HG03108 (cell line): Measurements from ENCODE around the gene APH1A.
A peak's percentile ranks its signal among the peaks of the same experiment; 100 is the strongest.
"Not testable (repeated sequence)": the region's sequence is repeated elsewhere in the genome, so short reads cannot be mapped to it uniquely, and the experiment has no call there.

ENCODE experiments used
- ATAC-seq: cut with Tn5 transposase; IDR thresholded peaks from one replicate; pipeline ENCODE4 v1.9.1; 2021; ENCODE audit warnings: moderate library complexity; ENCODE audit not compliant: unreplicated experiment

APH1A gene

DNA sequence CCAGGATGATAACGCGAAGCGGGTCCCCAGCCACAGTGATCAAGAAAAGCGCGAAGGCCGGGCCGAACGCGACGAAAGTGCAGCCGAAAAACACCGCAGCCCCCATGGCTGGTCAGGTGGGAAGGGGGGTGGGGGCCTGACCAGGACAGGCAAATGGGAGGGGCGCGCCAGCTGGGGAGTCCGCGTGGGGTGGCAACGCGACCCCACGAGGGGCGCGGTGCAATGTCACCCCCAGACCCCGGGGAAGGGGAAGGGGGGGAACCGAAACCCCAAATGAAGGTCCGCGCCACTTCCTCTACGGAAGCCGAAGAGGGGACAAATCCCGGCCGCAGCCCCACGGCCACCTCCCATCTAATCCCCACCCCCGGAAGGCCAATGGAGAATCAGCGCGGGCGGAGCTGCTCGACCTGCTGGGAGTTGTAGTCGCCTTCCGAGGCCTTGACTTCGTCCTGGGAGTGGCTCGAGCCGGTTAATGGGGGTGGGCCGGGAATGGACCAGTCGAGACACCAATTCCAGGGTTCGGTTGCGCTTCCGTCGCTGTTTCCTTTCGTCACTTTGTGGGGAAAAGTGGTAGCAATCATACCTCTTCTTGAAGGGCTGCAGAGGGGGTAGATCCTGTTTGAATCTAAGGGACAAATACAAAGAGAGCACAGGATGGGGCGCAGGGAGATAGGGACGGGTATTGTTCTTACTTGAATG lies at the start of gene APH1A:
Gene APH1A, minus strand, starts transcription at position 312 of the 699 bp plus-strand sequence. Its CDS starts 206 bp downstream, at position 106.
- ATAC-seq, result peak; percentile 94

DNA sequence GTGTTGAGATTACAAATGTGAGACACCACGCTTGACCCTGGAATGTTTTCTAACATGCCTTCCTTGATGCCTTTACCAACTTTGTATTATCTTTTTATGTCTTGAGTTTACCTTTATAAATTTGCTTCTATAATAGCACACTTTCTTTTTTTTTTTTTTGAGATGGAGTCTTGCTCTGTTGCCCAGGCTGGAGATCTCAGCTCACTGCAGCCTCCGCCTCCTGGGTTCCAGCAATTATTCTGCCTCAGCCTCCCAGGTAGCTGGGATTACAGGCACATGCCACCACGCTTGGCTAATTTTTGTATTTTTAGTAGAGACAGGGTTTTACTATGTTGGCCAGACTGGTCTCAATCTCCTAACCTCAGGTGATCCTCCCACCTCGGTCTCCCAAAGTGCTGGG lies 45.9 kb upstream of the APH1A start:
- ATAC-seq, result not testable (repeated sequence)

DNA sequence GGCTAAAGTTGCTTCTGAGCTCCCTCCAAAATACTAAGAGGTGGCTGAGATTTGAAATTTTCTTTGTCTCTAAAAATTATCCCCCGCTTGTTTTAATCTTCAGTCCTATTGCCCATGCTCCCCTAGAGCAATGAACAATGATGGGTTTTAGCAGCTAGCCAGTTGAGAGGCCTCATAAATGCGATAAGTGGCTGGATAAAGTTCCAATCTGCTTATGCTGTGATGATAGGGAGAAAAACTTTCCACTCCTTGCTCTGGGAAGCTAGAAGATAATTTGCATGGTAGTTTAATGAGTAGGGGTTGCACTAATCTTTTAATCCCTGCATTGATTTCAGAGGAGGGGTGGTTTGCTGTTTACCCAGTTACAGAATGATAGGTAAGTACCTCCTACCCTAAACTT lies 42.9 kb upstream of the APH1A start:
- no peak for ATAC-seq

DNA sequence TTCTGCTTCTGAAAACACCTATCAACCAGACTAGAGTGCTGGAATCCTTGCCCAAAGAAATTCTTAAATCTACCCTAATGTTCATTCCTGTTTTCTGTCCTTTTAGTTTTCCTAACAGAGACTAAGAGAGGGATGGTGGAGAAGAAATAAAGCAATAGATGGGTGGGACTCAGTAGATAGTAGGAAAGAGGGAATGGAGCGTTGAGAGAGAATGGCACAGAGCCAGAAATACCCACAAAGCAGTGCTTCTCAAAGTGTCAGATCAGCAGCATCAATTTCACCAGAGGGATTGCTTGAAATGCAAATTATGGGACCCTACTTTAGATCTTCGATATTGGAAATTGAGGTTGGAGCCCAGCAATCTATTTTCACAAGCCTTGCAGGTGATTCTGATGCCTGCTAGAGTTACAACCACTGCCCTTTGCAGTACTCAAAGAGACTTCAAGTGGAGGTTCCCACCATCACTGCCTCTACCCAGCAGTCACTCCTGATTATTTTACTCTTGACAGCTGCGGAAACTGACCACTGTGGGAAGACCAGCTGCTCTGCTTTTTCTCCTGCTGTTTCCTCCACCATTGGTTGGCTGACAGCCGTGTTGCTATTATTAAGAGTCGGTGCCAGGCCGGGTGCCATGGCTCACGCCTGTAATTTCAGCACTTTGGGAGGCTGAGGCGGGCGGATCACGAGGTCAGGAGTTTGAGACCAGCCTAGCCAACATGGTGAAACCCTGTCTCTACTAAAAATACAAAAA lies 41.1 kb upstream of the APH1A start:
- no peak for ATAC-seq

DNA sequence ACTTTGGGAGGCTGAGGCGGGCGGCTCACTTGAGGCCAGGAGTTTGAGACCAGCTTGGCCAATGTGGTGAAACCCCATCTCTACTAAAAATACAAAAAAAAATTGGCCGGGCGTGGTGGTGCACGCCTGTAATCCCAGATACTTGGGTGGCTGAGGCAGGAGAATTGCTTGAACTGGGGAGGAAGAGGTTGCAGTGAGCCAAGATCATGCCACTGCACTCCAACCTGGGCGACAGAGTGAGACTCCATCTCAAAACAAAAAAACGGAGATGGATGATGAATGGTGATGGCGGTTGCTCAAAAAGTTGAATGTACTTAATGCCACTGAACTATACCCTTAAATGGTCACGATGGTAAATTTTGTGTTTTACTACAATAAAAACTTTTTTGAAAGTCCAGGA lies 39.8 kb upstream of the APH1A start:
- ATAC-seq, result not testable (repeated sequence)

DNA sequence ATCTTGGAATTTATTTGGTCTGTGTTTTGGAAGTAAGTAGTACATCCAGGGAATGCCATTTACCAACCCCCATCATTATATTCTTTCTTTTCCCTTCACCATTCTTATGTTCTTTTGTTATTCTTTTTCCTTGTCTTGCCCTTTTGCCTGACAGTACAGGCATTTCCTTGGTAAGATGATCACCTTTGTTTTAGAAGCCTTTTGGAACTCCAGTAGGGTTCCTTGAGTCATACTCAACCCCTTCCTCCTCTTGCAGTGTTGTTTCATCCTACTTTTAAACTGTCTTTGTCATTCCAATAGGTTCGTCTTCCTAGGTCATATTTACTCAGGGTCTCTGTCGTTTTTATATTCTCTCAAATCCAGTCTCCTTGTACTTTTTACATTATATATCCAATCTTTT lies 34.1 kb upstream of the APH1A start:
- ATAC-seq, result no peak

DNA sequence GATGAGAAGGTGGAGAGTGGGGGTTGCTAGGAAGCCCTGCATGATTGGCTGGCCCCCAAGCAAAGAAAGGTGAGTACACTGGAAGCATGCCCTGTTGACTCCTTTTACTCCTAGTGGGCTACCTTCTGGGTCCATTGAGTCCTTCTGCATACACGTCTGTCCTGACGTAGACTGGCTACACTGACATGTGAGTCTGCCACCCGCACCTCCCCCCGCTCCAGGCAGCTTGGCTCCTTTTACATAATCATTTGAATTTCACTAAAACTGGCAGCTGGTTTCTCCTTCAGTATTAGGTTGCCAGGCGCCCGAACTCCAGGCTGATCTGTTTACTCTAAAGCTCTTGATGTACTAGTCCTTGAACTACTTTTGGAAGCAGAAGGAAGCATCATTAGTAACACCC lies 33.5 kb upstream of the APH1A start:
- ATAC-seq, result no peak

DNA sequence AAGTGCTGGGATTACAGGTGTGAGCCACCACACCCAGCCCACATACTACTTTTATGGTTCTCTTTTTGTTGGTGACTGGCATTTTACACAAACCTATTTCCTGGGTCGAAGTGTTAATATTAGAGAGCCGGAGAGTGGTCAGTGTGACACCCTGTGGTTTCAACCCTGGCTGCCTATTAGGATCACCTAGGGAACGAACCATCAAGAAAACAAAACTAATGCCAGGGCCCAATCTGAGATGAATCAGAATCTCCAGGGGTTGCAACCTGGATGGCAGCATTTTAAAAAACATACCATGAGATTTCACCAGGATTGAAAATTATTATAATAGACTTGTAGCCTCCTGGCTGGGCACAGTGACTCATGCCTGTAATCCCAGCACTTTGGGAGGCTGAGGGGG lies 30.9 kb upstream of the APH1A start:
- ATAC-seq, result no peak

DNA sequence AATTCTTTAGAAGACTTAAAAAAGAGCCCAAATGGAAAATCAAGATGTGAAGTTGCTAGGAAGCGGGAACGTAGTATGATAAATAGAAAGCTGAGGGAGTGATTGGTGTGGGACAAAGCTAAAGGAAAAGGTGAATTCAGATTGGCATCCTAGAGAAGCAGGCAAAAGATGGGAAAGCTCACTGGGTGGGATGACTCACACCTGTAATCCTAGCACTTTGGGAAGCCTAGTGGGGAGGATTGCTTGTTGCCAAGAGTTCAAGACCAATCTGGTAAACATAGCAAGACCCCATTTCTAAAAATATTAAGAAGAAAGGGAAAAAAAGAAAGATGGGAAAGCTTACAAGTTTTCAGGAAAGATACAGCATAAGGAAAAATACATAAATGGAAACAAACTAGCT lies 26.7 kb upstream of the APH1A start:
- no peak for ATAC-seq

DNA sequence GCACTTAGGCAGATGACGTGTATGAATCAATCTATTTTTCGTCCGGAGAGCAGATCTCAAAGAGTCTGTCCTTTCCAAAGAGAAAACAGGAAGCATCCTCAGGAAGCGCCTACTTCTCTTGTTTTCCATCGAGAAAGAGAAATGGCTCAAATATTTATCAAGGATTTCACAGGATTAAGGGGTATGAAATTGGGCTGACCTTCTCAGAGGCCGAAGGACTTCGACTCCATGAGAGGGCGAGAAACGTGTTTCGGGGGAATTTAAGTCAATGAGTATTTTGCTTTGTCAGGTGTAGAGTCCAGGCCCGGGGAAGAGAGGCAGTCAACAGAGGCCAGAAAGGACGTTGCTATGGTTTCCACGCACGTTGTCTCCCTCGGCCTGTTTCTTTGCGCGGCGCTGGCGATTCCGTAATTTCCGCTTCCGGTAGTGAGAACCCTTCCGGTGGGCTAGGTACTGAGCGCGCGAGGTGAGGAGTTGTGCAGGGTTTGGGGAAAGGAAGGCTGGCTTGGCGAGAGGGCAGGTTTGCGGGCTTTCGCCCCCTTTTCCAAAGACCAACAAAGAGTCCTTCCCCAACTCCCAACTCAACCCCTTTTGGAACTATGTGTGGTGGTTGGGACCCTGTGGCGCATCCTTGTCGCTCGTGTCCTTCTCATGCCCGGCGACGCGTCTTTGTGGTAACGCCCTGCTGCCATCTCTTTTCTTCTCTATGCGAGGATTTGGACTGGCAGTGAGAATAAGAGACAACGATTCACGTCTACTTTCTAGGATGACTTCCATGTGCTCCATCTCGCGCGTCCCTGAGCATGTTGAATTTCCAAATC lies 24.8 kb upstream of the APH1A start, which contains the start of gene MRPS21:
Gene MRPS21, plus strand, starts transcription at position 429 of the 821 bp plus-strand sequence. CDS start 506 bp downstream, outside the sequence.
- ATAC-seq, result peak; percentile 95

DNA sequence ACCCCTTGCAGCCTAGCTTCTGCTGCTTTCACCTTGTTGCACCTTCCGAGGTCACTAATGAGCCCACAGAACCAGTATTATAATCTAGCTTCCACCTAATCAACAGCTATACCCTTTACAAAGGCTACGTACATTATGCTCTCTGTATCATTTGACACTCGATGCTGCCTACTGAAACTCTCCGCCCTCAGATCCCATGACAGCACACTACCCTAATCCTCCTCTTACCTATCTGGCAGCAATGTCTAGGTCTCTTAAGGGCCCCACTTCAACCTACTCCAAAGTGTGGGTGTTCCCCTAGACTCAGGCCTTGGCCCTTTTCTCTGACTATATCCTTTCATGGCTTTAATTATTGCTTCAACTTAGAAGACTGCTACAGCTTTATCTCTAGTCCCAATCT lies 20.0 kb upstream of the APH1A start:
- no peak for ATAC-seq

DNA sequence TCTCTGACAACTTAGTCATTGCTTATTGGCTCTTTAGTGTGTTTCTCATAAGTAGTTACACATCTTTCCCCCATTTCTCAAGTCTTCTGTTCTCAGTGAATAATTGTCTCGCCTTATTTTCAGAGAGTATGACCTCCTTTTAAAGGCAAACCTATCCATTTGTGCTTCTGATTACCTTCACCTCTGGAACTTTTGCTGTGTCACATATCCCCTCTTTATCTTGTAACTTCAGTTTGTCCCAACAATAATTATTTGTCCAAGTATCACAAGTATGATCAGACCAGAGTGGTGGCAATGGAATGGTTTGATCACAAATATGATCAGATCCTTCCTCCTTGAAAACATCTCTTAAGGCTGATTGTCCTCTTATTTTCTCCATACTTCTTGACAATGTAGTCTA lies 19.6 kb upstream of the APH1A start:
- no peak for ATAC-seq

DNA sequence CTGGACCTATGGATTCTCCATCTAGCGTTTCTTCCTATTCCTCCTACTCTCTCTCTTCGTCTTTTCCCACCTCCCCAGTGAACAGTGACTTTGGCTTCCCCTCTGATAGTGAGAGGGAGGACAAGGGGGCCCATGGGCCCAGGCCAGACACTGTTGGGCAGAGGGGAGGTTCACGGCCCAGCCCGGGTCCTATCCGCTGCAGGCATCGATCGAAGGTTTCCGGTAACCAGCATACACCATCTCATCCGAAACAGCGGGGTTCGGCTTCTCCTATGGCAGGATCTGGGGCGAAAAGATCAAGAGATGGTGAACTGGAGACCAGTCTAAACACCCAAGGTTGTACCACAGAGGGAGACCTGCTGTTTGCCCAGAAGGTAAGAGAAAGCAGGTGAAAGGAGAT lies 14.4 kb upstream of the APH1A start:
- no peak for ATAC-seq

DNA sequence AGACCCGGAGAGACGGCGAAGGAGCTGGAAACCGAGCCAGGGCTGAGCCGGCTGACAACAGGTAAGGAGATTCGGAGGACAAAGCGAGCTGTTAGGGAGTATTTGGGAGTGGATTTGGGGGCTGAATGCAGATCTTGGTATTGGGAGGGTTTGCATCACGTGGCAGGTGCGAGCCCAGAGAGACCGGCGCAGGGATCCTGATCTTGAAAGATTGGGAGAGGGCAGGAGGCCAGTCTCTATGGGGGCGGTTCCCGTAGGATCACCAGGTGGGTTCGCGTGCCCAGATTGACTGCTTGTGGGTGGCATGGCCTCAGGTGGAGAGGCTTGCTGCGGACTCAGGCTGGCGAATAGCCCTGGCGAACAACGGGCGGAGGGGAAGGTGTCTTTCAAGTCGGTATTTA lies 13.7 kb upstream of the APH1A start:
- ATAC-seq, result no peak

DNA sequence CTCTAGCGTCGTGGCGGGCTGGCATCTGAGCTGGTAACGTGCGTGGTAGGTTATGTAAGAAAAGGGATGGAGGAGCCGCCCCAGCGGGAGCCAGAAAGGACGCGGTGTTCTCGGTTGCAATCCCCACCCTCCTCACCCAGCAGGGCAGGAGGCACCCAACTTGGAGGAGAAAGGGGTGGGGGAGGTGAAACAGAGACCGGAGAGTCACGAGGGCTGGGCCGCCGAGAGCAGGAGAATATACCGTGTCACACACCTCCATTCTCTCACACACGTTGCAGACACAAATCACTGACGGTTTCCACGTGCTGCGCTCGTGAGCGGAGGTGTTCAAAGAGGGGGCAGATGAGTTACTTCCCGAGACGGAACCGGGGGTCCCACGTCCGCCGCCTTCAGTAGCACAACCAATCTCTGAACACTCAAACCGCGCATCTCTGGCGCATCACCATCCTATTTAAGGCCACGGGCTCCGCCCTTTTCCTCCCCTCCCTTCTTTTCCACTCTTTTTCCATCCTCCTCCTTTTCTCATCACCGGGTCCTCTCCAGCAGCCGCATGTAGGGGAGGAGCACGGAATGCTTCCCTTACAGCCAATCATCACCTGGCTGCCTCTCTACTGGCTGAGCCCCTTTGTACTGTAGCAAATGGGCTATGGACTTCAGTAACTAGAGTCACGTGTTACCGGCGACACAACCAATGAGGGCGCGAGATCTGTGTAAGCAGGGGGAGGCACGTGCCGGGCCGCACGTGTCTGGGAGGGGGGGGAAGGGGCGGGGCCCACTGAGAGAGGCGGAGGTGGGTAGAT lies 13.1 kb upstream of the APH1A start, which contains the start of gene CIART:
Gene CIART, plus strand, starts transcription at position 797 of the 800 bp plus-strand sequence. CDS start 714 bp downstream, outside the sequence.
- peak; percentile 51 for ATAC-seq

DNA sequence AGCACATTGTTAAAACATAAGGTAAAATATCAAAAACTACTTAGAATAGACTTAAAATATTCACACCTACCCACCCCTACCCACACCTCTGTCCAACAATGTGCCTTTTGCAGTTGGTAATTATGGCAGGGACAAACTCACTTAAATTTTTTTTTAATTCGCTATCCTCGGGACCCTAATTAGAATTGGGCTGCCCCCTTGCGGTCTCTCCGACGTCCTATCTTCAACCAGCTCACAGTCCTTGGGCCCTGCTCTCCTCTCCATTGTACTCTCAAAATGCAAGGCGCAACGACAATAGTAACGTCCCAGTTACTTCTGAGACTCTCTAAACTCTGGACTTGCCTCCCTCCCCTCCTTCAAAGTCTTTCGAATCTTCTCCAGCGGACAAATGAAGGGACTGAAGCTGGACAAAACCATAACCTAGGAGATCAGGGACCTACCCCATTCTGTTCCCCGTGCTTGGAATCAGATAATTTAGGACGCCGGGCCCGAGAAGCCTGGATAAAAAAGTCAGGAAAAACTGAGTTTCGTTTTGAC lies 12.5 kb upstream of the APH1A start:
- ATAC-seq, result no peak

DNA sequence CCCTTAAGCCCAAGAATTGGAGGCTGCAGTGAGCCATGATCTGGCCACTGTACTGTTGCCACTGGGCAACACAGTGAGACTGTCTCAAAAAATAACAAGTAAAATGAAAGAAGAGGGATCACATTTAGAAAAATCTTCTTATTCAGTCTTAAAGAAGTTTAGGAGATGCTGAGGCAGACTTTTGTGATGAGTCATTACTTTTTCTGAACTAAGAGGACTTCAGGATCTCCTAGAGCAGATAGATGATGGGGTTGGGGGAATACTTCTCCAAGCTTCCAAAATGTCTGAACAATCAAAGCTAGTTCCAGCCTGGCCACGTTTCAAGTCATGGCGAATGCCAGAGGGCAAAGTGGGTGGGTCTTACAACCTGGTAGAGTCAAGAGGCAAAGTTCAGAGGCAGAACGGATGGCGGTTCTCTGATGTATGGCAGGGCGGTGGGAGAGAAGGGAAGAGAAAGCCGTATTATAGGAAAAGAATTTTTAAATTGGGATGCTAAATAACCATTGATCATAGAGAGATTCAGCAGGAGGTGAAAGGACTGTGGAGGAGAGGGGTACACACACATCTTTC lies 11.4 kb upstream of the APH1A start:
- no peak for ATAC-seq

DNA sequence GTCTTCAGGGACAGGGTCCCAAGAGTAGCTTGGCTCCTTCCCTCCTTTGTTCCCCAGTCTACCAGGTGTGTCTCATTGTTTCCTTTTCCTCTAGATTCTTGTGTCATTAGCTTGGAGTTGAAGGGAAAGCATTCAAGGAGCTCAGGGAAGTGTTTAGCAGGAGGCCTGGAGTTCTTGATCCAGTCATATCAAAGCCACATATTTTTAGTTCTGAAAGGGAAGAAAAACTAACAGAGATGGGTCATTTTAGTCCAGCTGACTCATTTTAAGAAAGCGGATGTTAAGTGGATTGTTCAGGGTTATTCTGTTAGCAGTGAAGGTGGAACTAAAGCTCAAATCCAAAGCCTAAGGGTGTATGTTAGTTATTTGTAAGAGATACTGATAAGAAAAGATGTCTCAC lies 4.5 kb upstream of the APH1A start:
- ATAC-seq, result no peak

DNA sequence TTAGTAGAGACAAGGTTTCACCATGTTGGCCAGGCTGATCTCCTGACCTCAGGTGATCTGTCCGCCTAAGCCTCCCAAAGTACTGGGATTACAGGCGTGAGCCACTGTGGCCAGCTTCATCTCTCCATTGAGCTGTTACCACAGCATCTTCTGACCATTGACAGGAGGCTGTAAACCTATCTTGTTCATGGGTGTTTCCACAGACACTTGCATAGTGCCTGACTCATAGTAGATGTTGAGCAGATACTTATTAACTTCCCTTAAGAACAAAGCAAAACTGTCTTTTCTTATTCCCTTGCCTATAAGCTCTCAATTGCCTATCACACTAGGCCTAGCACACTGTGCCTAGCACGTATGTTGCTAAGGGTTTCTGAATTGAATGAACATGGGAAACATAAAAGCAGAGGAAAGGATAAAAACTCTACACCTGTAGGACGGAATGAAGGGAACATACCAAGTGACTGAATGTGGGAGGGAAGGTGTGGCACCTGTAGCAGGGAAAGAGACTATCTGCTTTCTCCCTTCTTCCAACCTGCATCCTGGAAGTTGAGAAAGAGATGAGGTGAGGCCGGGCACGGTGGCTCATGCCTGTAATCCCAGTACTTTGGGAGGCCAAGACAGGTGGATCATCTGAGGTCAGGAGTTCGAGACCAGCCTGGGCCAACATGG lies 2.6 kb upstream of the APH1A start:
- no peak for ATAC-seq
